Coronary artery (tissue), 2 donors: ENCODE measurements around the gene KRT2.
"Not testable (repeated sequence)": the region's sequence is repeated elsewhere in the genome, so short reads cannot be mapped to it uniquely, and the experiment has no call there.

ENCODE experiments used
- DNase-seq: peaks from one replicate; pipeline ENCODE4 v3.0.0-alpha.2; 2017; ENCODE audit warnings: low spot score
- H3K27ac ChIP-seq, 2 donors: fragments of 200-600 bp; sonication (generic); one replicate each; pipeline ENCODE4 v1.5.1; 2016 to 2019
- H3K4me3 ChIP-seq: fragments of 200-600 bp; sonication (generic); 2 replicates; pipeline ENCODE4 v1.5.1; 2016; ENCODE audit warnings: mild to moderate bottlenecking, moderate library complexity
- TF ChIP-seq, protein P1 (sequence below): fragments of 200-600 bp; sonication (generic); IDR thresholded peaks from one replicate; pipeline ENCODE4 v1.5.1; 2019; ENCODE audit warnings: antibody characterized with exemption

Gene KRT2

DNA sequence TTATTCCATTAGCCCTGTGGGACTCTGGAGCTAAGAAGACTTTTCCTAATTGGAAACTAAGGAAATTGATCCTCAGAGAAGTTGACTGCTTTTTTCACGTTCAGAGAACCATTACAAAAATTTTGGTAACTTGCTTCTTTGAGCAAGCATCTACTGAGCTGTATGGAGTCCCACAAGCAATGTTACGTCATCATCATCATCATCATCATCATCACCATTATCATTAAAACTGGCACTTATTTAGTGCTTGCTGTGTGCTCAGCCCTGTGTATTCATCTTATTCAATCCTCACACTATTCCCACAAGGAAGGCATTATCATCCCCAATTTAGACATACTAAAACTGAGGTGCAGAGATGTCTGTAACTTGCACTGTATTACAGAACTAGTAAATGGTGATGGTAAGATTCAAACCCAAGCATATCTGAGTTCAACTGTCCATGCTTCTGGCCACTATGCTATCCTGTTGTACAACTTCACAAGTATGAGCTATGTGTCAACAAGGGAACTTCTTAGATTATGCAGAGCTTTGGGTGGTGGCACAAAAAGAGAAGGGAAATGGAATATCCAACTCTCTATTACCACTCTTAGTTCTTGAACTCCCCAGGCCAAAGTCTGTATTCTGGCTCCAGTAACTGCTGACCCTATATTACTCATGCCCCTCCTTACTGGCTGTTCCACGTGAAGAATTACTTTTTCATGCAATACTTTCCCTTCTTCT is 21.9 kb upstream of the KRT2 start:
- TF ChIP-seq, protein P1, sequence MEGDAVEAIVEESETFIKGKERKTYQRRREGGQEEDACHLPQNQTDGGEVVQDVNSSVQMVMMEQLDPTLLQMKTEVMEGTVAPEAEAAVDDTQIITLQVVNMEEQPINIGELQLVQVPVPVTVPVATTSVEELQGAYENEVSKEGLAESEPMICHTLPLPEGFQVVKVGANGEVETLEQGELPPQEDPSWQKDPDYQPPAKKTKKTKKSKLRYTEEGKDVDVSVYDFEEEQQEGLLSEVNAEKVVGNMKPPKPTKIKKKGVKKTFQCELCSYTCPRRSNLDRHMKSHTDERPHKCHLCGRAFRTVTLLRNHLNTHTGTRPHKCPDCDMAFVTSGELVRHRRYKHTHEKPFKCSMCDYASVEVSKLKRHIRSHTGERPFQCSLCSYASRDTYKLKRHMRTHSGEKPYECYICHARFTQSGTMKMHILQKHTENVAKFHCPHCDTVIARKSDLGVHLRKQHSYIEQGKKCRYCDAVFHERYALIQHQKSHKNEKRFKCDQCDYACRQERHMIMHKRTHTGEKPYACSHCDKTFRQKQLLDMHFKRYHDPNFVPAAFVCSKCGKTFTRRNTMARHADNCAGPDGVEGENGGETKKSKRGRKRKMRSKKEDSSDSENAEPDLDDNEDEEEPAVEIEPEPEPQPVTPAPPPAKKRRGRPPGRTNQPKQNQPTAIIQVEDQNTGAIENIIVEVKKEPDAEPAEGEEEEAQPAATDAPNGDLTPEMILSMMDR = no peak
- no peak for DNase-seq
- Histone ChIP-seq H3K4me3 (no peak overlapping the region), H3K27ac (no peak overlapping the region)

DNA sequence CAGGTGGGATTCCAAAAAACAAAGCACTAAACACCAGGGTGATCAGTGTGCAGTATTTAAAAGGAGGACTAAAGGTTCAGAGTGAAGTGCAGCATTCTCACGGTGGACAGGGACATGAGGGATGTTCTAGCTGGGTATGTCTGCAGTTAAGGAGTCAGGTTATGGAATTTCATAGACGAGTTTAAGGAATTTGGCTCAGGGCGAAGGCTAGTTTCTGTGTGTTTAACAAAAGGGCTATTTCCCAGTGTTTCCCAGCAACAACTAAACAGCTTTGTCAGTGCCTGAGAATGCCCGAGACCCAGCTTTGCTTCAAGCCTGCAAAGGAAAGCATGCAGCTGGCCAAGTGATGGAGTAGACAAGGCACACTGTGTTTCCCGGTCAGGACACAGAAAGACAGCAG is 21.2 kb upstream of the KRT2 start:
- TF ChIP-seq, protein P1 = no peak
- DNase-seq = no peak
- Histone ChIP-seq H3K4me3 (no peak overlapping the region), H3K27ac (no peak overlapping the region)

DNA sequence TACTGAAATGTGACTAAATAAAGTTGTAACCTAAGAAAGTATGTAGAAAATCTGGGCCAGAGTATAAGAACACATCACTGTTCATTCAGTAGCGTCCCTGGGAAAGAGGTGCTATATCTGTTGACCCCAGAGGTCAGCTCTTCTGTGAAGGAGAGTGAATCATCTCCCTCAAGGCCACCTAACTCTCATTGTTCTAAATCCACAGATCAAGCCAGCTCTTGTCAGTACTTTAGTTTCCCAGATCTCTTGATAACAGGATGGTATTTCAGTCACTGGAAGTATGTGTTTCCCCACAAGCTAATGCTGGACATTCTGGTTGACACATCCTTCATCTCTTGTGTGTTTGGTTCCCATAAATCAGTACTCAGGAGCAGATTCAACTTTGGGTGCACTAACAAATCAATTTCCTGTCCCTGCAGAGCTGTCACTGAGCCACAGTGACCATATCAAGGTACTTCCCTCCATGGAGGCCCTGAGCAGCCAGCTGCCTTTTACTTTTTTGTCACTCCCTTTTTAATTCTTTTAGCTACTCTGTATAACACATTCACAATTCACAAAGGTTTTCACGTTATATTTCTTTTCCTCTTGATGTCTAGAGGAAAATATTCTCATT is 20.4 kb upstream of the KRT2 start:
- H3K4me3 ChIP-seq = no peak overlapping the region
- H3K27ac ChIP-seq = no peak overlapping the region
- TF ChIP-seq, protein P1 = no peak
- DNase-seq = no peak

DNA sequence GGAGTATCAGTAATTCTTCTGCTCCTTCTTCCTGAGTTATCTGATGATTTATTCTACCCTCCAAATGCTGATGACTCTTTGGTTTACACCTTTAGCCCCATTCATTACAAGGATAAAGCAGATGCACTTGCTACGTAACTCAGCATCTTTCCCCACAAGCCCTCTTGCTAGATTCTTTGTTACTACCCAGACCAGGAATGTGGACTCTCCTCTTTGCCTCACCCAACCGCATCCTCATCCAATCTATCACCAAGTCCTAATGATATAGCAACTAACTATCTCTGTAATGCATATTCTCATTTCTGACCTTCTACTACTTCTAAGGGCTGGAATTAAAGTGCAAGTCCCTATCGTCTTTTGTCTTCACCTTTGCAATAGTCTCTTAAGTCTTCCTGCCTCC is 18.9 kb upstream of the KRT2 start:
- no peak for DNase-seq
- no peak overlapping the region for H3K27ac ChIP-seq
- TF ChIP-seq, protein P1 = no peak
- H3K4me3 ChIP-seq = no peak overlapping the region

DNA sequence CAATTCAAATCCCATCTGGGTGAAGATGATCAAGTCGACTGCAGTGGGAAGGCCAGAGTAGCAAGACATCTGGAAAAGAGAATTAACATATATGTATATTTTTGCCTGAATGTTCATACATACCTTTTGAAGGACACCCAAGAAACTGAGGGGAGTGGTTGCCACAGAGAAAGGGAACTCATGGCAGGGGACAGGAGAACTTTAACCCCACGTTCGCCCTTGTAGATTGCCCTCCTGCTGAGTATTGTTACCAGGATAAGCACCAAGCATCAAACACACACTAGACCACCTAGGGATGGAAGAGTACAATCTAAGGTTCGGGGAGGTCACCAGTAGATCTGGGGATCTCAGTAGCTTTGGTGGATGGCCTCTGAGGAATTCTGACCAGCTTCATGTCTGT is 18.5 kb upstream of the KRT2 start:
- no peak for DNase-seq
- TF ChIP-seq, protein P1 = no peak
- no peak overlapping the region for H3K4me3 ChIP-seq
- no peak overlapping the region for H3K27ac ChIP-seq

DNA sequence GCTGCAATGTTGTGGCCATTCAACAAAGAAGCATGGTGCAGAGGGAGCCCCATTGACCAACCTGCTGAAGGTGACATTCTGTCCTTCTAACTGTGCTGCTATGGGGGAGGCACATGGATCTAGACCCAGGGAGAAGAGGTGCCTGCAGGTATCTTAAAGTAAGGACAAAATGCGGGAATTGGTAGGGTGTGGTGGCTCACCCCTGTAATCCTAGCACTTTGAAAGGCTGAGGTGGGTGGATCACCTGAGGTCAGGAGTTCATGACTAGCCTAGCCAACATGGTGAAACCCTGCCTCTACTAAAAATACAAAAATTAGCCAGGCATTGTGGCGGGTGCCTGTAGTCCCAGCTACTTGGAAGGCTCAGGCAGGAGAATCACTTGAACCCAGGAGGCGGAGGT is 17.9 kb upstream of the KRT2 start:
- not testable (repeated sequence) for DNase-seq, H3K27ac ChIP-seq, H3K4me3 ChIP-seq

DNA sequence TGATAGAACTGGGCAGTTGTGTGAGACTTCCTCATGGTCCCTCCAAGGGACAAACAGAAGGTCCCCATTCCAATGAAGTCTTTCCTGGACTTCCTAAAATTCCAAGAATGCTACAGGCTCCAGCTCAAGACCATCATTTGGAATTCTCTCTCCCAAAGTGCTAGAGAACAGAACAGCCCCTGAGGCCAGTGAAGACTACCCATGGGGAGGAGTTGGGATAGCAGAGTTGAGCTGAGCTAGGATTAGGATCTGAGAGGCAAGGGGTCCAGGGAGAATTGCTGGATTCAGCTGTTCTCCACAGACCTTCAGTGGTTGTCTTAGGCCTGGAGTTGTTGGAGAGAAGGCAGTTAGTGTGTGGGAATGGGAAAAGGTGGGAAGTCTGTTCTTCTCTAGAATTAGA is 17.4 kb upstream of the KRT2 start:
- DNase-seq = no peak
- TF ChIP-seq, protein P1 = no peak
- H3K4me3 ChIP-seq = no peak overlapping the region
- H3K27ac ChIP-seq = no peak overlapping the region
